Activated gamma-delta T cell (primary cell): ENCODE measurements around the gene MISP3.
A peak's percentile ranks its signal among the peaks of the same experiment; 100 is the strongest.

Experiments
- DNase-seq: peaks from one replicate; lab custom pipeline; 2025; lab: John Stamatoyannopoulos, UW

Gene MISP3

GRCh38 chr19:14053500-14053899, 19.1 kb upstream of the MISP3 start:
- no peak for DNase-seq

DNA sequence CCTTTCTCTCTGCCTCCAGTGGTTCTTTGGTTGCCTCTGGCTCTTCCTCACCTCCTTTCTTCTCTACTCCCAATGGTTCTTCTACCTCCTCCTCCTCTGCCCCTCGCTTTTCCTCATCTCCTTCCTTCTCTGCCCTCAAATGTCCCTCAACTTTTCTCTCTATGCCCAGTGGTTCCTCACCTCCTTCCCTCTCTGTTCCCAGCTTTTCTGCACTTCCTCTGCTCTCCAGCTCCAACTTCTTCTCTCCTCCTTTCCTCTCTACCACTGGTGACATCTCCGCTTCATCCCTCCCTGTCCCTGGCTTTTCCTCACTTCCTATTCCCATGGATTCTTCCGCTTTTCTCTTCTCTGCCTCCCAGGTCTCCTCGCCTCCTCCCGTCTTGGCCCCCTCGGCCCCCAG, 18.5 kb upstream of the MISP3 start:
- no peak for DNase-seq

- no peak for DNase-seq
Measured at GRCh38 chr19:14054721-14055120, 17.9 kb upstream of the MISP3 start.

GRCh38 chr19:14055396-14055795, 17.2 kb upstream of the MISP3 start:
- no peak for DNase-seq

DNA sequence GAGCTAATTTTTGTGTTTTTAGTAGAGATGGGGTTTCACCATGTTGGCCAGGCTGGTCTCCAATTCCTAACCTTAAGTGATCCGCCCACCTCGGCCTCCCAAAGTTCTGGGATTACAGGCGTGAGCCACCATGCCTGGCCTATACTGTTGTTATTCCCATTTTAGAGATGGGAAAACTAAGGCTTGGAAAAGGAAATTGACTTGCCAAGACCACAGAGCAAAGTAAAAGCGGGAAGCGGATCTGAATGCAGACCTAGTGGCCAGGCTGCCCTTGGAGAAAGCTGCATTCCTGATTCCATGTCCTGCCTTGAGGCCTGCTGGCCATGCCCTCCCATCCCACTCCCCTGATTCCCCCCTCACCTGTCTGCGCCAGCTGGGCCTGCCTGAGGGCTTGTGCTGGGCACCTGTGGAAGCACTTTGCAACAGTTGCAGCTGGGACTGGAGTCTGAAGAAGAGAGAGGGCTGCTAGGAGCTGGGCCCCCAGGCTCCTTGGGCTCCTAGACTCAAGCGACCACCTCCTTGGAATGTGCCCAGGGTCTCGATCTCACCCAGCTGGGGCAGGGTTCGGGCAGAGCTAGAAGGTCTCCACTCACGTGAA, 16.4 kb upstream of the MISP3 start:
- no peak for DNase-seq

DNA sequence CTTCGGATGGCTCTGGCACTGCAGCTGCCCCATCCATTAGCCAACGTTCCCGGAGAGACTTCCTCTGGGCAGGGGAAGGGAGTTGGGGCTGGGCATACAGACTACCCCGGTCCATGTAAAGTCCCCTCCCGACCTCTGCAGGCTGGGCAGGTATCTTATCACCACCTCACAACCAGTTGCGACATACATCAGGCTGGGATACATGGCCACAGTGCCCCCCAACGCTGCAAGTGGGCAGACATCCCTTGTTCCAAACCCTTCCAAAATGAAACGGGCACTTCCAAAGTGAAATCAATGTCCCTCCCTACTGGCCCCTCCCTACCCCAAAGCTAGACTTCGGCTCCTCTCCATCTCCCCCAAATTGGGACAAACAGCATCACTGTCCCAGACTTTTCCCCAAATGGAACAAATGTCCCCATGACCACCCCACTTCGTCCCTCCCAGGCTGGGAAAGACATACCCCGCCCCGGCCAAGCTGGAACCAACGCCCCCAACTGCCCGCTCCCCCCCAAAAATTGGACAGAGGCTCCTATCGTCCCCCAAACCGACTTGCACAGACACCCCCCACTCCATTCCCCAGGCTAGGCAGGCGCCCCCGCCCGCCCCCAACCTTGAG, 15.7 kb upstream of the MISP3 start:
- DNase-seq, result no peak

DNA sequence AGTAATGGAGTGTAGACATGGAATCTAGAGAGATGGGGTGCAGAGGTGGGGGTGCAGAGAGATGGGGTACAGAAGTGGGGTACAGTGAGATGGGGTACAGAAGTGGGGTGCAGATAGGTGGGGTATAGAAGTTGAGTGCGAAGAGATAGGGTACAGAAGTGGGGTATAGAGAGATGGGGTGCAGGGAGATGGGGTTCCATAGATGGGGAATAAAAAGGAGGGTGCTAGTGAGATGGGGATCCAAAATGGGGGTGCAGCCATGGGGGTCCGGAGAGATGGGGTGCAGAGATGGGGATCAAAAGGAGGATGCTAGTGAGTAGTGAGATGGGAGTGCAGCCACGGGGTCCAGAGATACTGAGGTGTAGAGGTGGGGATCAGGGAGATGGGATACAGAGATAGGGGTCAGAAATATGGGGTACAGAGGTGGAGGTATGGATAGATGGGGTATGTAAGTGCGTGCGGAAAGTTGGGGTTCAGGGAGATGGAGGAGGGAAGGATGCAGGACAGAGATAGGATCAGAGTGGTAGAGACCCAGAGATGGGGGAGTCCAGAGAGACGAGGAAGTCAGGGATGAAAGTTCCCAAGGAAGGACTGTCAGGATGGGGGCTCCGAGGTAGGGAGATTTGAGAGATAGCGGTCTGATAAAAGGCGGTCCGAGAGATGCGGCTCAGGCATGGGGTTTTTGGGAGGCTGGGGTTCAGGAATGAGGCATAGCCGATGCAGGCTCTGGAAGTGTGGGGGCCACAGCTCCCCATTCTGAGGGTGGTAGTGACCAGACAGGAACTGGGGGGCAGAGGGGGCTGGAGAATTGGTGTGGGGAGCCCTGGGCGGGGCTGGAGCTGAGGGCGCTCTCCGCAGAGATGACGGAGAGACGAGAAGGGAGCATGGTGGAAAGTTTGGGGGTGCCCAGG, 14.1 kb upstream of the MISP3 start:
- no peak for DNase-seq

DNA sequence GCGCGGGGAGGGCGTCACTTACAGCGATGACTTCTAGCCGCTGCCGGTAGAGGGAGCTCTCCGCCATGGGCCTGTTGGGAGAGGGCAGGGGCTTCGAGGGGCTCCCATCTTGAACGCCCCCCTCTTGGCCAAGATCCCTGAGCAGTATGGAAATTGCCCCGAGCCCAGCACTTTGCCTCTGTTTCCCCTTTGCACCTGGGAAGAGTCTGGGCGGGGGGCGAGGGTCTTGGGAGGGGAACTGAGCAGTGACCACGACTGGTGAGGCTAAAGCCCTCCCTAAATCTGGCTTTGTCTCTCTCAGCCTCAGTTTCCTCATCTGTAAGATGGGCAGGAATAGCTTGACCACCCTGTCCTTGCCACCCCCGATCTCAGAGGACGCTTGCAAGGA, 13.5 kb upstream of the MISP3 start:
- DNase-seq, result no peak

- DNase-seq, result no peak
Measured at GRCh38 chr19:14059652-14060155, 12.9 kb upstream of the MISP3 start.

GRCh38 chr19:14061081-14061749, 11.4 kb upstream of the MISP3 start:
- no peak for DNase-seq

- DNase-seq, result no peak
Measured at GRCh38 chr19:14061751-14062557, 10.6 kb upstream of the MISP3 start, which contains the start of gene PALM3. Gene PALM3 (minus strand): TSS chr19:14062076. CDS start chr19:14061980, 96 bp downstream.

DNA sequence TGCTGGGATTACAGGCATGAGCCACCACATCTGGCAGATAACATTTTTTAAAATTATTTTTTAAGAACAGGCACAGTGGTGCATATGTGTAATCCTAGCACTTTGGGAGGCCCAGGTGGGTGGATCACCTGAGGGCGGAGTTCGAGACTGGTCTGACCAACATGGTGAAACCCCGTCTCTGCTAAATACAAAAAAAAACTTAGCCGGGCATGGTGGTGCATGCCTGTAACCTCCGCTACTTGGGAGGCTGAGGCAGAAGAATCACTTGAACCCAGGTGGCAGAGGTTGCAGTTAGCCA, 10.1 kb upstream of the MISP3 start:
- DNase-seq, result no peak

- DNase-seq, result no peak
Measured at GRCh38 chr19:14063105-14063504, 9.5 kb upstream of the MISP3 start.

GRCh38 chr19:14066134-14066533, 6.5 kb upstream of the MISP3 start:
- DNase-seq, result no peak

DNA sequence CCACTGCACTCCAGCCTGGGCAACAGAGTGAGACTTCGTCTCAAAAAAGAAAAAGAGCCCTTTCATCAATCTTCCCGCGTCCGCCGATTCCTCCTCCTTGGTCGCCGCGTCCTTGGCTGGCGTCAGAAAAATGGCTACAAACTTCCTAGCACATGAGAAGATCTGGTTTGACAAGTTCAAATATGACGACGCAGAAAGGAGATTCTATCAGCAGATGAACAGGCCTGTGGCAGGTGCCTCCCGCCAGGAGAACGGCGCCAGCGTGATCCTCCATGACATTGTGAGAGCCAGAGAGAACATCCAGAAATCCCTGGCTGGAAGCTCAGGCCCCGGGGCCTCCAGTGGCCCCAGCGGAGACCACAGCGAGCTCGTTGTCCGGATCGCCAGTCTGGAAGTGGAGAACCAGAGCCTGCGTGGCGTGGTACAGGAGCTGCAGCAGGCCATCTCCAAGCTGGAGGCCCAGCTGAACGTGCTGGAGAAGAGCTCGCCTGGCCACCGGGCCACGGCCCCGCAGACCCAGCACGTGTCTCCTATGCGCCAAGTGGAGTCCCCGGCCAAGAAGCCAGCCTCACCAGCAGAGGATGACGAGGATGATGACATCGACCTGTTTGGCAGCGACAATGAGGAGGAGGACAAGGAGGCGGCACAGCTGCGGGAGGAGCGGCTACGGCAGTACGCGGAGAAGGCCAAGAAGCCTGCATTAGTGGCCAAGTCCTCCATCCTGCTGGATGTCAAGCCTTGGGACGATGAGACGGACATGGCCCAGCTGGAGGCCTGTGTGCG, 2.1 kb upstream of the MISP3 start:
- no peak for DNase-seq

- DNase-seq, result peak; percentile 66
Measured at GRCh38 chr19:14073261-14073924, 807 bp downstream of the MISP3 start.

DNA sequence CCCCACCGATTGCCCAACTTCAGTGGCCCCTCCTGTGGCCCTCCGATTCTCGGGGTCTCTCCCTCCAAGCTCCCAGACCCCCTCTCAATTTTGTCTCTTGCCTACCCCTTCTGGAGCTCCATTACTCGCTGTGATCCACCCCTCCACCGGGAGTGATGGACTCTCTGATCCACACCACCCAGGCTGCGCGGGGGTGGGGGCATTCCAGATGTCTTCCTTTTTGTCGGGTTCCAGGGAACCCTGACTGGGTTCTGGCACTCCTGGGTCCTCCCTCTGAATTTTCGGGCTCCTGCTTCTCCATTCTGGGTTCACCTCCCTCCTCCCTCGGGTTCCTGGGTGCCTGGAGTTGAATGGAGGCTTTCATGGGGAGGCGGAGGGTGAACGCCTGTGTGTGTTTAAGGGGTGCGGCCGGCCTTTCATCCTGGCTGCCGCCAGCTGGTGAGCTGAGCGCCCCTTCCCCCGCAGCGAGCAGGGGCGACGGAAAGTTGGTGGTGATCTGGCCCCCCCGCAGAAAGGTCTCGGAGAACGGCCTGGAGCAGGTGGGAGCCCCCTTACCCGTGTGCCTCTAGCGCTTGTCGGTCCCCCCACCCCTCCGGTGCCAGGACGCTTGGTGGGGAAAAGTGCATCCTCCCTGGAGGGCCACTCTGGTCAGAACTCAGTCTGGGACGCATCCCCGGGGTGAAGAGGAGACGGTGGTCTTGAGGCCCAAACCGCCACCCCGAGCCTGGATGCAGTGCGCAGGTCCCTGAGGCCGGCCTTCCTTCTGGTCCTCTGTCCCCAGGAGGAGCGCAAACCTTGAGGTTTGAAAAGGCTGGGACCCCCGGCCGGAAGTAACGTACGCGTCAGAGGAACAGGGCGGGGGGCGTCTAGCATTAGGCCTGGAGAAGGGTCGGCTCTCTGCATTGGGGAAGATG, 1.6 kb downstream of the MISP3 start:
- no peak for DNase-seq

DNA sequence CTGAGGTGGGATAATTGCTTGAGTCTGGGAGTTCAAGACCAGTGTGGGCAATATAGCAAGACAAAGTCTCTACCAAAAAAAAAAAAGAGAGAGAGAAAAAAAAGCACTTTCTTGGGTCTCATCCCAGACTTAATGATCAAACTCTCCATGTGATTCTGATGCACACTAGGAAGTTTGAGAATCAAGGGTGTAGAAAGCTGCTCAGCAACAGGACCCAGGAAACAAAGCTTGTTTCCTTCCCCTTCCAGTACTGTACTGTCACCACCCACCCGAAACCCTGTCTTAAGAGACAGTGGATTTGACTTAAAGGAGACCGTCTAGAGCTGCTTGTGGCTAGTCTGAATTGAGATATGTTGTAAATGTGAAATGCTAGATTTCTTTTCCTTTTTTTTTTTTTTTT, 5.8 kb downstream of the MISP3 start:
- no peak for DNase-seq
